GM12878 (cell line): Measurements from ENCODE around the gene TRIM77.
"Not testable (repeated sequence)": the region's sequence is repeated elsewhere in the genome, so short reads cannot be mapped to it uniquely, and the experiment has no call there.

Source experiments
- CBFB ChIP-seq: IDR thresholded peaks from 2 replicates; pipeline ENCODE4 v1.6.1; 2016; ENCODE audit warnings: antibody characterized with exemption, low read depth
- CEBPB ChIP-seq, 2 experiments: fragments of 150-350 bp in 1 of 2; IDR thresholded peaks; 2 replicates each; pipeline ENCODE4 v1.6.1; 2012 to 2014; ENCODE audit warnings: low read depth in 2 of 2, low read length in 2 of 2, borderline replicate concordance in 1 of 2, inconsistent platforms in 1 of 2
- POLR2AphosphoS5 ChIP-seq: IDR thresholded peaks from 2 replicates; pipeline ENCODE4 v1.6.1; 2011; ENCODE audit warnings: mild to moderate bottlenecking, low read length, inconsistent platforms
- RAD21 ChIP-seq: IDR thresholded peaks from 2 replicates; pipeline ENCODE4 v1.6.1; 2011; ENCODE audit warnings: mild to moderate bottlenecking, low read depth, low read length, moderate library complexity; ENCODE audit not compliant: insufficient read depth

GRCh38 chr11:89672547-89672946 is 37.6 kb upstream of the TRIM77 start:
- not testable (repeated sequence) for TF ChIP-seq RAD21; CBFB; POLR2AphosphoS5; CEBPB (IDR thresholded peaks at IDR 0.05; ENCODE audit: borderline replicate concordance in 1 of 2, low read depth in 2 of 2, low read length in 2 of 2)
